Left renal cortex interstitium (tissue), 4 donors: ENCODE data around the gene BET1. TPM values are rescaled to one million over a fixed set of nuclear protein-coding genes. Genes with fewer than 3 reads are reported as not detected.

ENCODE experiments used
- DNase-seq, 4 donors: peaks; one replicate each; pipeline ENCODE4 v3.0.0-alpha.2; 2013; ENCODE audit warnings: low read depth in 4 of 4, low spot score in 2 of 4, missing footprints in 1 of 4
- polyA plus RNA-seq, 4 donors: library from polyadenylated mRNA; unstranded; fragments of 120-200 nt; gene quantifications; one replicate each; pipeline ENCODE4 v1.2.1, GENCODE V29; 2013; ENCODE audit not compliant: insufficient read length in 4 of 4

The BET1 gene
- polyA plus RNA-seq, 4 donors: 38.3 to 52.4 (median 50.1) TPM

DNA sequence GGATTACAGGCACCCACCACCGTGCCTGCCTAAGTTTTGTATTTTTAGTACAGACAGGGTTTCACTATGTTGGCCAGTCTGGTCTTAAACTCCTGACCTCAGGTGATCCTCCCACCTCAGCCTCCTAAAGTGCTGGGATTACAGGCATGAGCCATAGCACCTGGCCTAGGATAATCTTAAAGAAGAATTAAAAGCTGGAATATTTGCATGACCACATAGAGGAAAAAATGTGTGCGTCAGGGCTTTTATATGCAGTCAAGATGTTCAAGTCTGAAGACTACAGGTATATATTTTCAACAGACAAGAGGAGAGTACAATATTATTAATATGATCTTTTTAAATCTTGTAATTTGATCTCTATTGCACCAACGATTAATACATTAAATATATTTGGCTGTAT is 43.2 kb downstream of the BET1 start:
- no peak for DNase-seq

DNA sequence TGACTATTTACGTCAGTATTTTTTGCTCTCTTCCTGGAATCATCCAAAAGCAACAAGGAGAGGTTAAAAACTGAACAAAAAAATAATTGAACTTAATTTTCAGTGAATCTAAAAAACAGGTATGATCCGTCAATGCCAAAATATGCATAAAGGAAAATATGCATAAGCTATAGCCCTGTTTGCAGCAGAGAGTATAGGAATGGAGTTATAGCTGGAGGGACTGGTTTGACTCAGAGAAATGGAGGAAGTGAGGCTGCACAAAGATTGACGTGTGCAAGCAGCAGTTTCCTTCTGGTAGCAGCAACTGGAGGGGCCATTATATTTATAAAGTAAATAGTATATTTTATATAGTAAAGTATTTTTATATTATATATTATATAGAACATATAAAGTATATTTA is 45.5 kb downstream of the BET1 start:
- no peak for DNase-seq

GRCh38 chr7:93958216-93958615 is 45.9 kb downstream of the BET1 start:
- DNase-seq: no peak

- DNase-seq: no peak
Measured at GRCh38 chr7:93957767-93958166, 46.4 kb downstream of the BET1 start.

DNA sequence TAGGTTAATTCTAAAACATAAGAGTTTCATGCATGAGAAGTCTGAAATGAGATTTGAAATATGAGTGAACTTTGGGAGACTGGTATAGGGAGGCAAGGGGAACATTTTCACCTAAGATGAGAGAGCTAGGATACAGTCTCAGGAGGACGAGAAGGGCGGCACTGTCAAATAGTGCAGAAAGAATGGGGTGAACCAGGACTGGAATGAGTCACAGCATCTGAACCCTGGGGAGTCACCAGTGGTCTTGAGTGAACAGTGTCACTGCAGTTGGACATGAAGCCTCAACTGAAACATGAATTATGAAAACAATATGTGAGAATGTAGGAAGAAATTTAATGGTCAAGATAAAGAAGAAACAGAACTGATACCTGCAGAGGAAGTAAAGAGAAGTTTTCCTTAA is 48.9 kb downstream of the BET1 start:
- DNase-seq: no peak

GRCh38 chr7:93949423-93949822 is 54.7 kb downstream of the BET1 start:
- no peak for DNase-seq

- no peak for DNase-seq
Measured at GRCh38 chr7:93948873-93949272, 55.3 kb downstream of the BET1 start.

DNA sequence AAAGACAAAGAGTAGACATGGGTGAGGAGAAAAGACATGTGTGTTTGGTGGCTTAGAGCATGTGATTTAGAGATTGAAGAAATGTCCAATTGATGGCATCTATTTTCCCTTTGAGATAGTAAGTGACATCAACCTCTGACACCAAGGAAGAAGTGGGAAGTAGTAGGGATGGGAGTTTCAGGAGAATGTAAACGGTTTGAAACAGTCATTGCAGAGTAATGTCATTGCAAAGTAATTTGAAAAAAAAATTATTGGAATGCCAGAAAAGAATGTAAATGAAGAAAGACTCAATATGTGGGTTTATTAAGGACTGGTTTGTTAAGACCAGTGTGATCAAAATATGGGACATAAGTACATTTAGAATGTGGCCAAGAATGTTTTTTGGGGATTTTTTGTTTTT is 56.0 kb downstream of the BET1 start:
- DNase-seq: no peak

- no peak for DNase-seq
Measured at GRCh38 chr7:93945756-93946535, 58.2 kb downstream of the BET1 start.

GRCh38 chr7:93945083-93945482 is 59.1 kb downstream of the BET1 start:
- no peak for DNase-seq

DNA sequence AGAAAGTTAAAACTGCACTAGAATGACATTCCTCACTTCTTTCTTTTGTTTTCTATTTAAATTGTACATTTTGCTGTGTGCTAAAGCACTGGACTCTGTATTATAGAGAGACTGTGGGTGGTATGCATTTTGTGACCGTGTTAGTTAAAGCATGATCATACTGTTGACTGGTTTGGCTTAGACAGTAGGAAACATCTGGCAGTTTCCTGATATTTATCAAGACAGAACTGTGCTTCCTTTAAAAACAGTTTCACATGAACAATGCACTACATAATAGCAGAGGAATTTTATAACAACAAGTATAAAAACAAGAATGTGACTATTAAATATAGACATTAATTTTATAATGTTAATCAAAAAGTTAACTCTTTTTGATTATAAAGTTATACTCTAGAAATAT is 59.5 kb downstream of the BET1 start:
- DNase-seq: no peak

GRCh38 chr7:93943816-93944540 is 60.2 kb downstream of the BET1 start:
- no peak for DNase-seq

Other genes starting within 250 kb of the BET1 start
- gene TFPI2, start 113.6 kb downstream of the BET1 start, polyA plus RNA-seq: 10 to 100 TPM in 3 of 4 donors, 1 to 10 TPM in 1; 8.3 to 14.4 (median 13.1) TPM
- under 1 TPM; 0.11 to 0.27 (median 0.20) TPM for gene GNGT1, start 97.8 kb downstream of the BET1 start, polyA plus RNA-seq
- gene GNG11, start 82.6 kb downstream of the BET1 start, polyA plus RNA-seq: 10 to 100 TPM; 28.7 to 59.4 (median 42.3) TPM